Measurements from ENCODE around the gene IL3. TPM values are rescaled to one million over a fixed set of nuclear protein-coding genes. Genes with fewer than 3 reads are reported as not detected.

The IL3 gene
- total RNA-seq, 1 experiment from 2014 or later: not detected

DNA sequence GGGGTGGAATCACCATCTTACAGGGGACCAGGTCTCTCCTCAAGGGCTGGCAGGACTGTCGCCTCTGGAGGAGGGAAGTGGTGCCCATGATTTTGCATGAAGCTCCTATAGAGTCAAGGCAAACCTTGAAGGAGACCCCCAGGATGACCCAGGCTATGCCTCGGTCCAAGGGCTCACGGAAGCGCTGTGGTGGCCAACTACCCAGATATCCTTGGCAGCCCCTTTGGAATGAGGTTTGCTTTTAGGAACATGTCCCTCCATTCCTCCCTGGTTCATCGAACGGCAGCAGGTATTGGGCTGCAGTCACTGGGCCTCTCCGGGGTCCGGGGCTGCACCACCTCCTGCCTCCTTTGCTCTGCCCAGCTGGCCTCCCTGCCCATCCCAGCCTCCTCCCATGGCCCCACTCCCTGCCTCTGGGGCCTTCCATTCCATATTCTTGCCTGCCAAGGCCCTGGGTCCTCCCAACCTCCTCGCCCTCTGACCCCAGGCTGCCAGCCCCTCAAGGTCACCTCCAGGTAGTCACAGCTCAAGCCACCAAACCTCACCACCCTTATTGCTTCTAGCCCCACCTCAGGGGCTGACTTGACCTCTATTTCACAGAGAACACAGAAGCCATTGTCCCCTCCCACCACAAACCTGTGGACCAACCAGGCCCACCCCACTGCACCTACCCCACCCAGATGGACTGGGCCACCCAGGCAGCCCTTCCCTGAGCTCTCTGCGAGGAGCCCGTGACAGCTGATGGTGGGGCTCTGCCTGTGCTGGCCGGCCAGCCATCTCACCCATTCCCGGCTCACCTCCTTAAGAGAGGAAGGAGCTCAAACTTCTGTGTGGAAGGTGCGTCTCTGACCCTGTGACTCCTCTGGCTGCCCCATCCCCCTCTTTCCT lies 3.6 kb upstream of the IL3 start:
- DNase-seq (ENCODE audit: low read depth): no peak

DNA sequence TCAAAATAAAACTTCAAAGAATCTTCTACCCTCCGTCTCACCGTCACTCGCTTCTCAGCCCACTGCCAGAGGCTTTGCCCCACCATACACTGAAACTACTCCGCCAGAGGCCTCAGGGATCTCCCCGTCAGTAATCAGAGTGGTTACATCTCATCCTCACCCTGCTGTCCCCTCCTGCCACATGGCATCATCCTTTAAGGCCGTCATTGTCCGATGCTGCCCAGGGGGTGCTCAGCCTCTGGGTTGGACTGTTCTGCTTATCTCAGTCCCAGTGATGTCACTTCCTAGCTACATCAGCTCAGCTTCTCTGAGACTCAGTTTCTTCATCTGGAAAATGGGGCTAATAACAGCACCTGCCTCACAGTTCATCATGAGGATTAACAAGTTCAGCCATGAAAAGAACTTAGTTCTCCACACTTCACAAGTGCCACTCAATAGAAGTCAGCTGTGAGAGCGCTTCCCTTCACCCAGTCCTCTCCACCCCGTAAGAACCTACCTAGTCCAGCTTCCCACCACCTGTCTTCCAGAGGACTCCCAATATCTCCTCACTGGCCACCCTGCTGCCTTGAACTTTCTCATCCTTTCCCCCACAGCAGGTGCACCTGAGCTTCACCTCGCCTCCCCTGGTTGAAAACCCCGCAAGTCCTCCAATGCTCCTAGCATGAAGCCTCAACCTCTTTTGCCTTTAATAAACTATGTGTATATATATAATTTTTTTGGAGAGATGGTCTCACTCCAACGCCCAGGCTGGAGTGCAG lies 2.8 kb upstream of the IL3 start:
- DNase-seq (ENCODE audit: low read depth): no peak

DNA sequence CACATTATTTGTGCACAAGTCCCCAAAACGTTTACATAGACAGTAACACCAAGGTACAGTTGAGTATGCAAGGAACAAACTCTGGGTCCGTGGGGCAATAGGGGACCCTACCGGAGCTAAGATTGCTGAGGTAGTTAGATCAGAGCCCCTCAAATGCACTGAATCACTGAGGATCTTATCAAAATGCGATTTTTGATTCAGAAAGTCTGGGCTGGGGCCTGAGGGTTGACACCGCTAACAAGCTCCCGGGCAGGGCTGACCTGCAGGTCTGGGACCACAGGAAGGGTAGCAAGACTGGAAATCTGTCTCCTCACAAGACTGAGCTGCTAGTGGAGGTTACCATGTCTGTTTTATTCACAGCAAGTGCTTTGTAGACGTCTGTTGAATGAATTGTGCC lies 1.8 kb upstream of the IL3 start:
- no peak for DNase-seq (ENCODE audit: low read depth)

DNA sequence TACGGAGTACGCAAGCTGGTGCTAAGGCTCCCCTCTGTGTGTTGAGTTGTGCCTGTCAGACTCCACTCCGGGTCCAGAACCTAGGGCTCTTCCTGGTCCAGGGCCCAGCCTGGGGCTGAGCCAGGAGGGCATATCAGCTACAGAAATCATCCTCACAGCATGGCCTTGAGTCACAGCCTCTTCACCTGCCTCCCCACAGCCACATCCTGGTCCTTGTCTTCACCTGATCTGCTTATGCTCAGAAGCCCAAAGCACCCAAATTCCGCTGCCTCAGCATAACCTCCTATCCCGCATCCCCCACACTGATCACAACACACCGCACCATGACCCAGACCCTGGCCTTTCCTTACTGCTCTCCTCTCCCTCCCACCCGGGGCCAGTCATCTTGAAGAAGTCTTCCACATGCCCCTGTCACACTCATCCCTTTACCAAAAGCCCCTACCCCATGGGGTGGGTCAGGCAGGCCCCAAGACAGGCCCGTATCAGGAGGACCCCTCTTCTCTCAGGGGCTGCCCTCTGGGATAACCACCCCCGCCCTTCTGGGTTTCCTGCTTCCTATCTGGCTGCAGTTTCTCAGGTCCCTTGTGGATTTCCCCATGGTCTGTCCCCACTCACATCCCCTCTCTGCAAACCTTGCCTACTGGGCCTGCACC lies 1.3 kb upstream of the IL3 start:
- no peak for DNase-seq (ENCODE audit: low read depth)

DNA sequence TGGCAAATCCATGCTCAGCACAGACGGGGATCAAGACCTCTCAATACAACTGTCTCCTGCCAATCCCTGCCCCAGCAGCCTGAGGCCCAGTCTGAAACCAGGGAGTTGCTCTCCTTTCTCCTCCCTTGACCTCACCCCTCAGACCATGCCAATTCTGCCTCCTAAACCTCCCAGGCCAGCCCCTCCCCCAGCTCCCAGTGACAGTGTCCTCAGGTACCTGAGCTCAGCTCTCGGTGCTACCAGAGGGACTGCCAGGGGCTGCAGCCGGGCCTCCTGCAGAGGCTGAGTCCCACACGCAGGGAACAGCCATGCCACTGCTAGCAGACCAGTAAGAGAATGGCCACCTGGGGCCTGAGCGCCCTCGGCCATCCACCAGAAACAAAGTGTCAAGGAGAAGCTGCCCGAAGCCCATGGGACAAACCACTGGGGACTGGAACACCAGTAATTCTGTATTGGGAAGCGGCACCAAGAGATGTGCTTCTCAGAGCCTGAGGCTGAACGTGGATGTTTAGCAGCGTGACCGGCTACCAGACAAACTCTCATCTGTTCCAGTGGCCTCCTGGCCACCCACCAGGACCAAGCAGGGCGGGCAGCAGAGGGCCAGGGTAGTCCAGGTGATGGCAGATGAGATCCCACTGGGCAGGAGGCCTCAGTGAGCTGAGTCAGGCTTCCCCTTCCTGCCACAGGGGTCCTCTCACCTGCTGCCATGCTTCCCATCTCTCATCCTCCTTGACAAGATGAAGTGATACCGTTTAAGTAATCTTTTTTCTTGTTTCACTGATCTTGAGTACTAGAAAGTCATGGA lies 557 bp upstream of the IL3 start:
- no peak for DNase-seq (ENCODE audit: low read depth)

DNA sequence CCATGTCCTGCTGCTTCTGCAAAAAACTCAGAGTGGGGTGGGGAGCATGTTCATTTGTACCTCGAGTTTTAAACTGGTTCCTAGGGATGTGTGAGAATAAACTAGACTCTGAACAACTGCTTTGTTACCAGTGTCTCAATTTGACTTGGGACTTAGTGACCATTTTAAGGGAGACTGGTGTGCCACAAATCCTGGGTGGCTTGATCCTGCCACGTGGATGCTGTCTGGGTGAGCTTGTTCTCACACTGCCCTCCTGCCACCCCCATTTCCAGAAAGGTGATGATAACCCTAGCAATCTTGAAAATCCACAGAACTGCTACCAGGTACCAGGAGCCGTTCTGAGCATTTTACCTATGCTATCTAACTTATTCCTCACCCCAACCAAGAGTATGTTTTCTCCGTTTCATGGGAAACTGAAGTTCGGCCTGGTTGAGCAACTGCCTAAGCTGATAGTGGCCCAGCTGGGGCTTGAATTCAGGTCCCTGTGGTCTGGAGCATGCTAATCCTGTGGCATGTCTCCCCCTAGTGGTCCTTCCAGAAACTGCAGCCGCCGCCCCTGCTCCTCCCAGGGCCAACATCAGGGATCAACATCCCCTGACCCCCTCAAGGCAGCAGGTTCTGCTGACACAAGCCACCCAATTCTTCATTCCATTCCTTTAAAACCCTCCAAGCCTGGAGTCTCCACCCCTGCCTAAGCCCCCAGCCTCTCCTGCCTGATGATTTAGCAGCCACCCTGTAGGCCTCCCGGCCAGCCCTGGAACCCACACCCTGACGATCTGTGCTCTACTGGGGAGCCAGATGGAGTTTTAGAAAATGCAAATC lies 2.8 kb downstream of the IL3 start:
- peak; percentile 48 for DNase-seq (ENCODE audit: low read depth)

DNA sequence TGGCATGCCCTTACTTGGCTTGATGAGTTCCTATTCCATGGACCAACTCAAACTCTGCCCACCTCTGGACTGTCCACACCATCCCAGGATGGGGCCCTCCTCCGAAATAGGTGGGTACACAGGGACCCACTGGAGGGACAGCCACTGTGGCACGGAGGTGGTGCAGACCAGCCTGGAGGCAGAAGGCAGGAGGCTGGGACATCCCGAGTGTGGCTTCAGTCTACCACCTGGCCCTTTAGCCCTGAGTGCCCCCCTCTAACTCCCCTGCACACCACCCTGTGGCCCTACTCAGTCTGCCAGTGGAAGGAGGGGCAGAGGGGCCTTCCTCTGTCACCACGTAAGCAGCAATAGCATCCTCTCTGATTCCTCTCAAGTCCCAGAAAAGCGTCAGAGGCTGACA lies 3.7 kb downstream of the IL3 start:
- no peak for DNase-seq (ENCODE audit: low read depth)

DNA sequence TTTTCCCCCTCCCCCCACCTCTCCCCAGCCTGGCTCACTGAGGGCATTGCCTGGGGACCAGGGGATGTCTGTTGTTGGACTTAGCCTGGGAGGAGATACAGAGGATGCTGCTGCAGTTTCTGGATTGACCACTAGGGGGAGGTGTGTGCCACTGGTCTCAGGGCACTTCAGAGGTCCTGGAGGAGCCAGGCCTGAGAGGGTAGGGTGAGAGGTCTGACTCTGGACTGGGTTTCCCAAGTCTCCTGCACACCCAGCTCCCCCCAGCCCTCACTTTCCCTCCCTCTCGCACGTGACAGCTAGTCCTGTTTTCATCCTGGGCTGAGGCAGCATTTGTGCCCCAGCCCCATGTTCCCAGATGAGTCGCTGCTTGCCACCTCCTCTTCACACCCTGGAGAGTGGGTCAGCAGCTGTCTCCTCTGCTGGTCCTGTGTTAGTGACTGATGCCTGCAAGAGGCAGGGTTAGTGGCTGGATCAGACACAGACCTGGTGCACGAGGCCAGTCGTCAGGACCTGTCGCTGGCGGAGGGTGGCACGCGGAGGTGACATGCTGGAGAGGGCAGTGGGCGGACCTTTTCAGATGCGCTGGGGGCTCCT lies 4.4 kb downstream of the IL3 start:
- peak; percentile 69 for DNase-seq (ENCODE audit: low read depth)

DNA sequence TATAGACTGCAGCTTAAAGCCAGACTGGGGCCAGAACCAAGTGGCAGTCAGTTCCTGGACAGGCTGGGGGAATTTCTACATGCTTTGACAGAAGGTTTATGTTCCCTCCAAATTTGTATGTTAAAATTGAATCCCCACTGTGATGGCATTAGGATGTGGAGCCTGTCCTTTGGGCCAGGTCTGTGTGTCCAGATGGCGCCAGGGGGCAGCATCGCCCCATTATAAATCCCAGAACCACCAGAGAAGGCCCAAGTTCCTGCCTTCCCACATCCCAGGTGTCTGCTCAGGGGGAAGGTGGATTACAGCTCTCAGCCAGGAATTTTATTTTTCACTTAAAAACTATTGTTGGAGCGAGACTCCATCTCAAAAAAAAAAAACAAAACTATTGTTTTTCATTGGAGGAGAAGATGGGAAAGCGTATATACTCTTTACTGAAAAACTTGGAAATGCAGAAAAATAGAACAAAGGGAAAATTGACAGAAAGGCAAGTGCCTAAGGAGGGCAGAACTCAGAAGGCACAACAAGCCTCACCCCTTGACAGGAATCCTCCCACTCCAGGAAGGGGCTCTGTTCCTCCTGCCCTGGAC lies 5.0 kb downstream of the IL3 start:
- DNase-seq (ENCODE audit: low read depth): peak; percentile 81

DNA sequence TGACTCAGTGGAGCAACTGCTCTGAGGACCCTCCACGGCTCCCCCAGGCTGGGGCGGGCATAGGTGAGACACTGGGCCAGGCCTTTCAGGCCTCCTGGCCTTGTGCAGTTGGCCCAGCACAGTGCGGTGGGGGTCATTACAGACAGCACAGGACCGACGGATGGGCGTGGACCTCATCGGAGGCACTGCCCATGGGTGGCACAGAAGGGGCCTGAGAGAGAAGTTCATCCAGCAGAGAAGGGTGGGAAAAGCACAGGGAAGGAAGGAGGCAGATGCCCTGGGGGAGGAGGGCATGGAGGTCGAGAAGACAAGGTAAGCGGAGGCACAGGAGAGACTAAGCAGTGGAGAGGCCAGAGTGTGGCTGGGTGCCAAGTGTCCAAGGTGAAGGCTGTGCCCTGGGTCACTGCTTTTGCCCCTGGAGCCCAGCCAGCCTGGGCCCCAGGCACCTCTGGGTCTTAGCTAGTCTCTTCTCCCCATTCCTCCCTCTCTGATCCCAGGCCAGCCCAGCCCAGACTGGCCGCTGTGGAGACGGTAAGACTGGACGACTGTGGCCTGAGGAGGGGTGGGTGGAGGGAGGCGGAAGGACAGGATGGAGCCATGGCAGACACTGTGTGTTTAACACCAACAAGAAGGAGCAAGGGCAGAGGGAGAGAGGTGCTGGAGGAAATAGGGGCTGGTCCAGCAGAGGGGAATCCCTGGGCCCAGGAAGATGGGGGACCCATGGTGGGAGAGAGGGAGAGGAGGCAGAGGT lies 5.7 kb downstream of the IL3 start:
- no peak for DNase-seq (ENCODE audit: low read depth)

DNA sequence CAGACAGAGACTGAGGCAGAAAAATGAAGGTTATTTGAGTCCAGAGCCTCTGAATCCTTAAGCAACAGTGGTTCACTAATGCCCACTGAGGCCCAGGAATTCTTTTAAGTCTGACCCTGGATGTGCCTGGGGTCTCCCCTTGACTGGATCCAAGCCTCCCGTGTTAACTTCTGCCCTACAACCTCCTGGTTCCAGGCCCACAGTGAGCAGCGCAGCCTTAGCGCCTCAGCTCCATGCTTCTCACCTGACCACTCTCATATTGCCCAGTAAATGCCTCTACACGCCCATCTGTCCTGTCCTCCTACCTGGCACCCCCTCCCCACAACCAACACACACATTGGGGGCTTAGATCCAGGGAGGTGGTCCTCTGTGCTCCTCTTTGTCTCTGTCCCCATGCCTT lies 6.4 kb downstream of the IL3 start:
- no peak for DNase-seq (ENCODE audit: low read depth)

DNA sequence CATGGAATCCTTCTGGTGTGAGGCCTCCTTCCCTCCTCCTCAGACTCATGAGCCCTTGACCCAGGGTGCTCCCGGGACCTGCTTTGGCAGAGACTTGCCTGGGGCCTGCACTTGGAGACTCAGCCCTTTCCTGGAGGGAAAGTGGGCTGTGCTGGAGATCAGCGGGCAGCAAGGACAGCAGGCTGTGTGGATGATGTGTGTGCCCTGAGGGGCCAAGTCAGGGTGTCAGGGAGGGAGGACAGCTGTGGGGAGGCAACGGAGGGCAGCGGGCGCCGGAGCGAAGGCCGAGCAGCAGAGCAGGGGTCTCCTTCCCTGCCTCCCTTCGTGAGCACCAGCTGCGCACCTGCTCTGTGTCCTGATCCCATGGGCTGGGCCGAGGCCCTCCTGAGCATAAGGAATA lies 7.0 kb downstream of the IL3 start:
- DNase-seq (ENCODE audit: low read depth): no peak

DNA sequence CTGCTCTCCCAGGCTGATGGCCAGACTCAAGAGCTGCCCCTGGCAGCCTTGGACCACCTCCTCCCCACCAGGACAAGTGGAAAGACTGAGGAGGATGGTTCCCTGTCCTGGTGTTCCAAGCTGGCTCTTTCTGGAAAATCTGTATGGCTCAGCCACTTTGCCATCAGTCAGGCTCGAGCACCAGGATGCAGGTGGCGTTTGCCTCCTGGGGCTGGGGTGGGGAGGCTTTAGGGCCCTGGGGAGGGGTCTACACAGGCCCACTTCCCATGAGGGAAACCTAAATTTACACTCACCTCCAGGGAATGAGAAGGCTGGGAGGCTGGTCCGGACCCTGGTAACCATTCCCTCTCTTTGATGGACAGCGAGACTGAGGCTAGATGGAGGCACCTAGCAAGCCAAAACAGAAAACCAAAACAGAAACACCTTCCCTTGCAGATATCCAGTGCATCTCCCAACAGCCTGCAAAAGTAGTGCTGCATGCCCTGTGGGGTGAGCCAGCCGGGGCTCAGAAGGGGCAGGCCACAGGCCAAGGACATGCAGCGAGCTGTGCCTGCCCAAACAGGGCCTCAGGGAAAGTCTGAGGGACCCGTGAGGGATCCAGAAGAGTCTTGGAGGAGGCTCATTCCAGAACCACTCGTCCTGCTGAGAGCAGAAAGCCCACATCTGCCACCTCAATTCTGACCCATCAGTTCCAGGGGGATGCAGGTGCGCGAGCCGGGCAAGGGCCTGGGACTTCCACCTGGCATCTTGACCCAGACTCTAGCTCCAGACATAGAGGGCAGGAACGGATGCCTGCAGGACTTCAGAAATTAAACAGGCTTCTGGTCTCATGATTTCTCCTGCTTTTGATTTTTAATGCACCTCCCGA lies 7.7 kb downstream of the IL3 start:
- no peak for DNase-seq (ENCODE audit: low read depth)

DNA sequence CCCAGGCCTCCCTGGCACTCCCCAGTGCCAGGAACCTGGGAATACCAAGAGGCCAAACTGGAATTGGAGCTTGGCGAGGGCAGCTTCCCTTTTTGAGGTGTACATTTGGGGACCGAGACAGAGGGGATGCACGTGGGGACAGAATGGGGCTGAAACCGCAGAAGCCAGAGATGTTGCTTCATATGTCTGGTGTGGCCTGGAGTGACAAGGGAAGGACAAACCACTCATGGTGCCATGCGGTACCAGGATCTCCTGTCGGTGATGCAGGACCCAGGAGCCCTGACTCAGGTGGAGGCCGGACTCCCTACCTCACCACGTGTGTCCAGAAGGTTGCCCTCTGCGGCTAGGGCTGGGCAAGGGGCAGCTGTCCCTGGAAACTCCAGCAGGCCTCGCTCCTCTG lies 9.1 kb downstream of the IL3 start:
- no peak for DNase-seq (ENCODE audit: low read depth)

DNA sequence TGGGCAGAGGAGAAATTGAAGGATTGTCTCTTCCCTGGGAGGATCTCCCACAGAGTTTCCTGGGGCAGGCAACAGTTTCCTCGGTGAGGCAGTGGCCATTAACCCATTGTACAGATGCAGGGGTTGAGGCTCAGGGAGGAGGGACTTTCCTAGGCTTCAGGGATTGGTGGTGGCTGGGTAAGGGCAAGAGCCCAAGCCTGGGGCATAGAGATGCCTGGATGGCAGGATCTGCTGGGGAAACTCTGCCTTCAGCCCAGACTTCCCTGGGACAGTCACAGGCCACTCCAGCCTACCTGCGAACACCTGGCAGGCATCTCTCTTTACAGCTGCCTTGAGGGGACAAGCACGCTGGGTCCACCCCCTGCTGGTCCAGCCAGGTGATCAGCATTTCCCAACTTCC lies 9.5 kb downstream of the IL3 start:
- no peak for DNase-seq (ENCODE audit: low read depth)

DNA sequence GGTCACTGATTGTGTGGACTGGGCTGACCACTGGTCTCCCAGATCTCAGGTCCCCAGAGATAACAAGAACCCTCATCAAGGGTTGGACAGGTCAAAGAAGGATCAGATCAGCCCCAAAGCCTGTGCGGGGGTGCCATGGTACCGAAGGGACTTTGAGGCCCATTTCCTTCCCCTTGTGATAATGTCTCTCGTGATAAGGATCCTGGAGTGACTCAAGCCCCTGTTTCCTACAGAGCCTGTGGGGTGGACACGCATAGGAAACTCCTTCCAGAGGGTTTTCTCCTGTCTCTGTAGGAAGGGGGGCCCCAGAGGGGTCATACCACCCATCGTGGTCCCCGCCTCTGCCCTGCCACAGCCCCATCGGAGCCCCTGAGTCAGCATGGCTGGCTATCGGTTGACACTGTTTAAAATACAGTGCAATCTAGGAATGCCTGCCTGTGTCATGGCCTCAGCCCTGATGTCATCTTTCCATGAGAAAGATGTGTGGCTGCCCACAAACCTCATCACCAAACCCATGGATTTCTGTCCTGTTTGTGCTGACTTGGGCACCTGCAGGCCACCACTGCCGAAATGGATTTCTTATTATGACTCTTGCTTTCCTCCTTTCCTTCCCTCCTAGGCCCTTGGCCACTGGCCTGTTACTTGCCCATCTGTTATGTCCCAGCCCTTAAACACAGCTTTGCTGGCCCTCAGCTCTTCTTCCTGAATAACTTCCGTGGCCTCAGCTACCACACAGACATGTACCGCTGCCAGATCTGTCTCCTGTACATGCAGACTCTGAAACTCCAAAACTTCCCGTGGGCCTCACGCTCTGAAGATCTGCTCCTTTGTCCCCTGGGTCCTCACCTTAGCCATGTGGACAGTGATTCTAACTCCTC lies 10.2 kb downstream of the IL3 start:
- DNase-seq (ENCODE audit: low read depth): peak; percentile 63

DNA sequence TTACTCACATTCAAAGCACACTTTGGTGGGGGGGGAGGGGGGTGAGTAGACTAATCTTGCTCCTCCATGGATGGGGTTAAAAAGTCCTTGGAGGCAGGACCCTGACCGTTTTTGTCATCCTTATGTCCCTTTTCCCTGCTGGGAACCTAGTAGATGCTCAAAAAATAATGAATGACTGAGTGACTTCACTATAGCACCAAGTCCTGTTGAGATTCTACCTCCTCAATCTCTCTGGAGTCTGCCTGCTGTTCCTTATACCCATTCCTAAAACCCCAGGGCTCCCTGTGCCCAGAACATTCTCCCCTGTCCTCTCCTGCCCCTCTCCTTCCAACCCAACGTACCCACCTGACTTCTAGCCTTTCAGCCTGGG lies 10.9 kb downstream of the IL3 start:
- DNase-seq (ENCODE audit: low read depth): no peak
